ENCODE measurements around the gene DNAJB6.

DNAJB6 gene

DNA sequence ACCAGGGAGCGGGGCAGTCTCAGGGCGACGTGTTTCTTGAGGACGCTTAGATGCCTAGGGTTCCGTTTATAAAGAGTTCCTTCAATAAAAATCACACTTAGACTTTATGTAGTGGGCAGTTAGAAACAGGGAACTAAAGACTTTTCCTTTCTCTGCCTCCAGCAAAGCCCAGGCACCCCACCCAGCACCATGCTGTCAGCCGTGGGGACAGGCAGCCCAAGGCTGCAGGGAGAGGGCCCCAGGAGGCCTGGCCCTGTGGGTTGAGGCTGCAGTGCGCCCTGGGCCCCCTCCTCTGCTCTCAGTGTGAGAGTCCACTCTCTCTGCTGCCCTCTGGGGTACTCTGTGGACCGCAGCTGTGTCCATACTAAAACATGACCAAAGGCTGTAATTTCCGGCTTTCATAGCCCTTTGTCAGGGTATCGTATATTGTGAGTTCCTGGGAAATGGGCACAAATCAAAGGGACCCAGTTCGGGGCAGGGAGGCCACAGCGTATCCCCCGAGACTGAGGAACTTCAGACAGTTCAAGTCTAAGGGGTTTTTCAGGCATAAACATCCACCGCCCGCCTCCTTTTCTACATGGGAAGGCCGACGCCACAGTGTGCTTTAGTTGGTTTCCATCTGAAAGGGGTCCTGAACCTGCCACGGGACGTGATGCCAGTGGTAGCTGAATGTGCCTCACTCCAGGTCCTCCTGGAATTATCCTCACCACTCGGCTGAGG is 59.7 kb downstream of the DNAJB6 start:
- no peak for DNase-seq (ENCODE audit: low spot score)

GRCh38 chr7:157397036-157397720 is 60.4 kb downstream of the DNAJB6 start:
- no peak for DNase-seq (ENCODE audit: low spot score)

DNA sequence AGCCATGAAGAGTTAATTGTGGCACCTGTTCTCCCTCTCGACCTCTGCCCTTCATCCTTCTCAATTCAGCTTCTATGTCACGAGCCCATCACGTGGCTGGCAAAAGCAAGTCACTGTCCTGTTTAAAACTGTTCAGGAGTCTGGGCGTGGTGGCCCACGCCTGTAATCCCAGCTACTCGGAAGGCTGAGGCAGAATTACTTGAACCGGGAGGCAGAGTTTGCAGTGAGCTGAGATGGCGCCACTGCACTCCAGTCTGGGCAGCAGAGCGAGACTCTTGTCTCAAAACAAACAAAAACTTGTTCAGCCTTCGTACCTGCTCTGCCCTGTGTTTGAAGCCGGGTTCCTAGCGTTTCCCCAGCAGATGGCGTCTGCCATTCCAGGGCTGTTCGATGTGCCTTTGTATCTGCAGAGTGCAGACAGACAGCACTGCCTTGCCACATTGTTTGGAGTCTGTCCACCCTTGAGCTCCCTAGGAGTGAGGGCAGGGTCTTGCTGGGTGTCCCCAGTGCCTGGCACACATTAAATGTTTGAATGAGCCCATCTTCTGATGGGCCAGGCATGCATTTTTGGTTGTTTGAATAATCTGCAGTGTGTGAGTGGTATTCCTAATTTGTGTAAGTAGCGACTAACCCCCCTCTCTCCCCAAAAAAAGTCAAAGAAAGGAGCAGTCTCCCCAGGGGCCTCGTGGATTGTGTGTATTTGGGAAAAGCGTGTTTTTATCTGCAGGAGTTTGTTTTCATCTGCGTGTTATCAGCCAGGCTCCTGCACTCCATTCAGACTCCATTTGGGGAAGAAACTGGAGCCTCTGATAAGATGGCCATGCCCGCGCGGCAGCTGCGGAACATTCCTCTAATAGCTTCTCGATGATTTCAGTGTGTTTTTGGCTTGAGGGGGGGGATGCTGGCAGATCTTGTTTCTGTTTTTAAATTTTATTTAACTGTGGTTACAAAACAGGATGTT is 61.2 kb downstream of the DNAJB6 start:
- no peak for DNase-seq (ENCODE audit: low spot score)

DNA sequence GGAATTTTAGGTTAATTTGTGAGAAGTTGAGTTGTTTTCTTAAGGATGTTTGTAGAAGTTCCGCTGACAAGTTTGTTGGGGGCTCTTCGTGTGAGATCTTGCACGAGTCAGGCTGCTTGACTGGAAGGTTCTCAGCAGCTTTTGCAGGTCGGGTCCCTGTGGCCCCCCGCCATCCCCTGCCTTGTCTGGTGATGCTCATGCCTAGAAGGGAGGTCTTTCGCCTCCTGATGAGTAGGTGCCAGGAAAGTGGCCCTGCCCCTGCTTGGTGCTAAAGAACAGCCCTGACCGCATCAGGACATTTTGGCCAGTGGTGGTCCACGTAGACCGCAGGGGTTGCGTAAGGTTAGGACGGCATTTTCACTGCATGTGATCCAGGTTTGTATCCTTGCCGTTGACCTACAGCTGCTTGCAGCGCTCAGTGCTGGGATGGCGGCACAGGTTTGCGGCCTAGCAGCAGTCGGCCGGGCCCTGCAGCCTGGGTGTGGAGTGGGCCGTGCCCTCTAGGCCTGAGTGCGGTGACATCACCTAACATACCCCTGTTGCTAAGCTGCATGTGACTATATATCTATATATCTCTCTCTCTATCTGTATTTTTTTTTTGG is 62.4 kb downstream of the DNAJB6 start:
- DNase-seq (ENCODE audit: low spot score) = no peak

DNA sequence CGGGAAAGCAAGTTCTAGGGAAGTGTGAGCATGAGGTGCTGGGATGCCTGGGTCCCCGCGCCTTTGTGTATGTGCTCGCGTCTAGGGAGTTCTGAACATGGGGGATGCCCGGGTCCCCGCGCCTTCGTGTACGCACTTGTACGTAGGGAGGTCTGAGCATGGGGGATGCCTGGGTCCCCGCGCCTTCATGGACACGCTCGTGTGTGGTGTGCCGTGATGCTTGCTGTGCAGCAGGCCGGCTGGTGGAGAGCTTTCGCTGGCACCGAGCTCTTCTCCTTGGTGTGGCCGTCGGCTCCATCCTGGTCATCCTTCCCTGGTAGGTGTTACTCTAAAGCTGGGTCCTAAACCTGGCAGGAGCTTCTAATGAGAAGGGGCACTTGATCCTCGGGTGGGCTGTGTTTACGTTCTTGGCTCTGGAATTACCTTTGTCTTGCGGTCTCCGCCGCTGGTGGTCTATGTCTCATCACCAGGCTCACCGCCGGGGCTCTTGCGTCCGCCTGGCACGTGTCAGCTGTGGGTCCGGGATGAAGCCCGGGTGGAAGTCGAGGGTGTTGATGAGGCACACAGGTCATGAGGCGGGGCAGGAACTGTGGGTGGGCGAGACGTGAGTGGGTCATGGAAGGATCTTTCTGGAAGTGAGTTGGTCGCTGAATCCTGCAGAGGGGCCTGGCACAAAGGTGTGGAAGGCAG is 63.5 kb downstream of the DNAJB6 start:
- no peak for DNase-seq (ENCODE audit: low spot score)

- no peak for DNase-seq (ENCODE audit: low spot score)
These were observed 65.0 kb downstream of the DNAJB6 start for GRCh38 chr7:157401567-157402387.

GRCh38 chr7:157402388-157402703 is 65.5 kb downstream of the DNAJB6 start:
- DNase-seq (ENCODE audit: low spot score) = no peak

DNA sequence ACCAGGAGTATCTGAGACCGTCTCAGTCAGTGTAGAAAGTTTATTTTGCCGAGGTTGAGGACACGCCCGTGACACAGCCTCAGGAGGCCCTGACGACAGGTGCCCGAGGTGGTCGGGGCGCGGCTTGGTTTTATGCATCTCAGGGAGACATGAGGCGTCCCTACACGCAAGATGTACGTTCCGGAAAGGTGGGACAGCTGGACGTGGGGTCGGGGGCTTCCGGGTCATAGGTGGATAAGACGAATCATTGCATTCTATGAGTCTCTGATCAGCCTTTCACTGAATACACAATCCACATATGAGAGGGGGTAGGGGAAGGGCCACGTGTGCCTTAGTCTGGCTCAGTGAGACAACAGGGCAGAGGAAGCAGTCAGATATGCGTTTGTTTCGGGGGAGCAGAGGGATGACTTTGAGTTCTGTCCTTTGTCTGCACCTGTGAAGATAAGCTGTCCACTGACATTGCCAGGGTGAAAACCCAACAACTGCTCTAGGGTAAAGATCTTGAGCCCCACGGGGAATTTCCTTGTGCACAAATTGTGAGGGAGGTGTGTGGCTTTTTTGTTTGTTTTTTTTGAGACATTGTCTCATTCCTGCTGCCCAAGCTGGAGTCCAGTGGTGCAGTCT is 66.2 kb downstream of the DNAJB6 start:
- DNase-seq (ENCODE audit: low spot score) = no peak

DNA sequence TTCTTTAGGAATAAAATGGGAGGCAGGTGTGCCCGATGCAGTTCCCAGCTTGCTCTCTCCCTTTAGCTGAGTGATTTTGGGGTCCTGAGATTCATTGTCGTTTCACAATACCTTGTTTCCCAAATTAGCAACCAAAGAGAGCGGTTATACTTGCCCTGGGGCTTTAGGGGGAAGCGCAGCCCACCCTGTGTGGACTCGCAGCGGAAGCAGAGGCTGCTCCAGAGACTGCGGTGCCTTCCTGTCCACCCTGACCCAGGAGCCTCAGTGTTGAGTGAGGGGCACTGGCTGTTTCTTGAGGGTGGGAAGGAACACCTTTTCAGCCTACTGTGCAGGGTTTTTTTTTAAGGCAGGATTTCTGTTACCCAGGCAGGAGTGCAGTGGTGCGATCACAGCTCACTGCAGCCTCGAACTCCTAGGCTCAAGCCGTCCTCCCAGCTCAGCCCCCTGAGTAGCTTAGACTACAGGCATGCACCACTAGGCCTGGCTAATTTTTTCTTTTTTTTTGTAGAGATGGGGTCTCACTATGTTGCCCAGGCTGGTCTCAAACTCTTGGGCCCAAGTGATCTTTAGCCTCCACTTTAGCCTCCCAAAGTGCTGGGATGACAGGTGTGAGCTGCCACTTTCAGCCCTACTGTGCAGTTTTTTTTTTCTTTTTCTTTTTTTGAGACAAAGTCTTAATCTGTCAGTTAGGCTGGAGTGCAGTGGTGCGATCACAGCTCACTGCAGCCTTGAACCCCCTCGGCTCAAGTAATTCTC is 67.0 kb downstream of the DNAJB6 start:
- DNase-seq (ENCODE audit: low spot score) = no peak

- no peak for DNase-seq (ENCODE audit: low spot score)
These were observed 68.2 kb downstream of the DNAJB6 start for GRCh38 chr7:157404845-157405481.

DNA sequence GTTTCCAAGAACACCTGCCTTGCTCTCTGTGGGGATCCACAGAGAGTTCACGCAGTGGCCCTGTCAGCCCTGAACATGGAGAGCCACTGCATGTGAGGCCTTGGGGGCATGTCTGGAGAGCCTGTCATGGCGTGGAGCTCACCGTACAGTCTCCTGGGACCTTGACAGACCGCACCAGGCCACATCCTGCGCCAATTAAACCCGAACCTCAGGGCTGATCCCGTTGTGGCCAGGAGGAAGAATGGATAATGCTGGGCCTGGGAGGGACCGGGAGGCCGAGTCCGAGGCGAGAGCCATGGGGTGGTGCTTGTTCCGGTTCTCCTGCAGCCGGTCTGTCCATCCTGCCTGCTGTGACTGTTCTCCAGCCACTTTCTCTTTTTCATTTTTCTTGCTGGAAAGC is 68.7 kb downstream of the DNAJB6 start:
- no peak for DNase-seq (ENCODE audit: low spot score)

DNA sequence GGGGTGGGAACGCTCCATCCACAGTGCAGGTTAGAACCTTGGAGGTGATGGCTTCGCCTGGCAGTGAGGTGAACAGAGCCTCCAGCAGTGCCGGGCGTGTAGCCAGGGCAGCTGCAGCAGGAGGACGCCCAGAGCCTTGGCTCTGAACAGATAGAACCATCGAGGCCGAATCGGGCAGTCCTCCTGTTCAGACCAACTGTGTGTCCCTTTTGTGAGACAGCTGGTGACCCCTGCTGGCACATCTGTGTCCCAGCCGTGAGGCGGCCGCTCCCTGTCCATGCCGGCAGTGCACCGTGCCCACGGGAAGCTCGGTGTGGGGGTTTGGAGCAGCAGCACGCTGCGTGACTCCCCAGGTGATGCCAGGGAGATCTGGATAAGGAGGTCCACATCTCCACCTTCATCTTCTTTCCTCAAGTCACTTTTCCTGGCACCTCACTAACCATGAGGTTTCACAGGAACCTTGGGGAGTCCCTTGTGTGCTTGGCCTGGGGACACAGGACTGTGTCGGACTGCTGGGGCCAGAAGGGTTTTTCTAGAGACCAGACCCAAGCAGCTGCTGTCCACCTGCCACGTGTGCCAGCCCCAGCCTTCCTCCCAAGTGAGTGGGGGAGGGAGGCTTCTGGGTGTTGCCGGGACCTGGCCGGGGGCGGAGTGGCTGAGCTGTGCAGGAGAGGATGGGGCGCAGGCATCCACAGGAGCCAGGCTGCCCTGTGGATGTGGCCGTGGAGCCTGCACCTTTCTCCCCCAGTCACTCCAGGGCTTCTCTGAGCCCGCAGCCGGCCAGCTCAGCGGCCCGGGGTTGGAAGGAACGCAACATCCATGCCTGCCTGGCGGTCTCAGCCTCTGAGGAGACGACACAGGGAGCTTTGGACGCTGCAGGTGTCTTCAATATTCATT is 69.4 kb downstream of the DNAJB6 start:
- DNase-seq (ENCODE audit: low spot score) = no peak

- no peak for DNase-seq (ENCODE audit: low spot score)
These were observed 70.2 kb downstream of the DNAJB6 start for GRCh38 chr7:157406971-157407370.

DNA sequence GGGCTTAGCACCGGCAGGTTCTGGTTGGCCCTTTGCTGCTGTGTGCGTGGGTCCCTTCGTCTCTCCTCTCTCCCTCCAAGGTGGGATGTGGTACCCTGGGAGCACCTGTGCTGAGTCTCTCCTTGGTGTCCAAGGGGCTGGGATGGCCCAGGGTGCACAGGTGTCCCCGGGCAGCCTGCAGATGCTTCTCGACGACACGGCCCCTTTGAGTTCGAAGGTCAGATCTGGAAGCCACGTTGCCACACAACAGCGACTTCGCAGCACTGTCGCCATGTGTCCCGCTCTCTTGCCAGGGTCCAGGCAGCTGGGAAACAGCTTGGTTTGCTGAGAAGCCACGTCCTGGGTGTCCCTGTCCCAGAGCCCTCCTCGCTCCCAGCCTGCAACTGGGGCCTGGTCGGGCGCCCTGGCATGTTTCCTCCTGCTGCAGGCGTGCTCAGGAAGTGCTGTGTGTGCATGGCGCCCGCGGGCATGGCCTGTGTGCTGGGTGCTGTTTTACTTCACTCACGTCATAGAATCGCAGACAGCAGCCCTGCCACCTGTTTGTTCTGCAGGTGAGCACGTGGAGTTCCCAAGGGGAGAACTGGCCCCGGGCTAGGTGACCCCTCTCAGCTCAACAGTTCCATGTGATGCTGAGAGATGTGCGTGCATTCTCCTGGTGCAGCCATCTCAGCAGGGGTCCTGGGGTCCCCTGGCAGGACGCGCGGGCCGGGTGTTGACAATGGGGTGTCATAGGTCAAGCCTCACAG is 70.9 kb downstream of the DNAJB6 start:
- no peak for DNase-seq (ENCODE audit: low spot score)

DNA sequence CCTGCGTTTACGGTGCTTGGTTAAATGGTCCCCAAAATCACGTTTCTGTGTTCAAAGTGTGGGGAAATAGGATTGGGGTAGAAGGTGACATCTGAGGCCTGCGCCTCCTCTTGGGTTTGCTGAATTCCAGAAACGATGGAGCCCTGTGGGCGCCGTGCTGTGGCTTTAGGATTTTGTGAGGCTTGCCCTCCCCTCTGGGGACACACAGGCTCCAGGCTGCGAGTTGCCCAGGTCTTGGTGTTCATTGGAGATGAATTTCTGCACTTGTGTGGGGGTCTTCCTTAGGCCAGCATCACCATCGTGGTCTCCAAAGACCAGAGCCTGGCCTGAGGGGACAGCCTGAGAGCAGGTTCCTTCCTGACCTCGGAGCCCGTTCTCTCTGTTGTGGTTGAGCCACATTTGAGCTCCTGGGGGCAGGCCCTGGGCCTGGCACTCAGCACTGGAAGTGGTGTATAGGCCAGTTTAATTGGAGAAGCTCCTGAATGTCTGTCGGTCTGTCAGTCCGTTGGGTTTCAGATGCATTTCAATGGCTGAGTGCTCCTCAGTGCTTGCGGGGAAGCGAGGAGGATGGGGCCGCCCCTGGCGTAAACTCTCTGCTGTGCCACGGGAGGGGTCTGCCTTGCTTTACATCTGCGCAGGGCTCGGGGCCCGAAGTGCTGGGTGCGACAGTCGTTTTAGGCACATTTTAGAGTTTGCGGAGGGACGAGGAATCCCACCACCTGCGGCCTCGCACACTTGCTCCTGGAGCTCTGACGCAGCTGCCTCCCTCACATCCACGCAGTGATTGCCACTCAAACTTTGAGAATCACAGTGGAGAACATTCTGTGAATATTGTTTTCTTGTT is 71.7 kb downstream of the DNAJB6 start:
- DNase-seq (ENCODE audit: low spot score) = no peak

GRCh38 chr7:157409149-157409752 is 72.4 kb downstream of the DNAJB6 start:
- DNase-seq (ENCODE audit: low spot score) = no peak

All from LoVo (cell line).